ENCODE results near the gene TSC22D2.
"Not testable (repeated sequence)": the region's sequence is repeated elsewhere in the genome, so short reads cannot be mapped to it uniquely, and the experiment has no call there.

TSC22D2 gene

GRCh38 chr3:150490277-150490986 is 82.3 kb downstream of the TSC22D2 start:
- DNase-seq, result no peak

- DNase-seq, result no peak
Observed at GRCh38 chr3:150494411-150494977, 86.4 kb downstream of the TSC22D2 start.

GRCh38 chr3:150495149-150495548 is 87.1 kb downstream of the TSC22D2 start:
- DNase-seq, result no peak

GRCh38 chr3:150495563-150496168 is 87.6 kb downstream of the TSC22D2 start:
- DNase-seq, result no peak

- no peak for DNase-seq
Observed at GRCh38 chr3:150497956-150498355, 89.9 kb downstream of the TSC22D2 start.

- DNase-seq, result not testable (repeated sequence)
Observed at GRCh38 chr3:150500960-150501359, 92.9 kb downstream of the TSC22D2 start.

- DNase-seq, result no peak
Observed at GRCh38 chr3:150503402-150504099, 95.5 kb downstream of the TSC22D2 start.

GRCh38 chr3:150504483-150504882 is 96.4 kb downstream of the TSC22D2 start:
- DNase-seq, result no peak

- DNase-seq, result no peak
Observed at GRCh38 chr3:150508401-150508800, 100.3 kb downstream of the TSC22D2 start.

- no peak for DNase-seq
Observed at GRCh38 chr3:150509780-150510179, 101.7 kb downstream of the TSC22D2 start.

GRCh38 chr3:150511122-150511821 is 103.2 kb downstream of the TSC22D2 start:
- DNase-seq, result no peak

GRCh38 chr3:150515210-150515609 is 107.1 kb downstream of the TSC22D2 start:
- no peak for DNase-seq
